GM10266 (cell line): Measurements from ENCODE around the gene ITPR1.

Source experiments
- DNase-seq: peaks from one replicate; pipeline ENCODE4 v3.0.0; 2012; ENCODE audit errors: extremely low spot score
- TF ChIP-seq, protein P1 (sequence below): IDR thresholded peaks from 2 replicates; pipeline ENCODE4 v1.5.1; 2012; ENCODE audit warnings: mild to moderate bottlenecking, low read depth; ENCODE audit not compliant: control insufficient read depth, insufficient read depth; ENCODE audit errors: missing control alignments

Gene ITPR1

DNA sequence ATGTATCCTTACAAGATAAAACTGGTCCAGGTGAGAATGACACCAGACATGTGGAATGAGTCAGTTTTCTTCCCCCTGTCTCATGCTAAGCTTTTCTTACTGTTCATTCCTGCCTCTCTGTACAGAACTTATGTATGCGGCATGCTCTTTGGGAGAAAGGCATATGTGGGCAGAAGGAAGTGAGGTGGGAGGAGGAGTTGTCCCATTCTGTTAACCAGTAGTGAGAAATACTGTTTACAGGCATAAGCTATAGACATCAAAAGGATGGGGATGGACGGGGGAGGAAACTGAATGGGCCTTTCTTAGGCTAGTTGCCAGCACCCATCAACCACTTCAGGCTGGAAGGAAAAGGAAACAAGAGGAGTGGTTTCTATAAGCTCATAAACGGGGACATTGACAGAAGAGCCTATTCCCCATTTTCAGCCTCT lies 342.5 kb downstream of the ITPR1 start:
- TF ChIP-seq, protein P1, sequence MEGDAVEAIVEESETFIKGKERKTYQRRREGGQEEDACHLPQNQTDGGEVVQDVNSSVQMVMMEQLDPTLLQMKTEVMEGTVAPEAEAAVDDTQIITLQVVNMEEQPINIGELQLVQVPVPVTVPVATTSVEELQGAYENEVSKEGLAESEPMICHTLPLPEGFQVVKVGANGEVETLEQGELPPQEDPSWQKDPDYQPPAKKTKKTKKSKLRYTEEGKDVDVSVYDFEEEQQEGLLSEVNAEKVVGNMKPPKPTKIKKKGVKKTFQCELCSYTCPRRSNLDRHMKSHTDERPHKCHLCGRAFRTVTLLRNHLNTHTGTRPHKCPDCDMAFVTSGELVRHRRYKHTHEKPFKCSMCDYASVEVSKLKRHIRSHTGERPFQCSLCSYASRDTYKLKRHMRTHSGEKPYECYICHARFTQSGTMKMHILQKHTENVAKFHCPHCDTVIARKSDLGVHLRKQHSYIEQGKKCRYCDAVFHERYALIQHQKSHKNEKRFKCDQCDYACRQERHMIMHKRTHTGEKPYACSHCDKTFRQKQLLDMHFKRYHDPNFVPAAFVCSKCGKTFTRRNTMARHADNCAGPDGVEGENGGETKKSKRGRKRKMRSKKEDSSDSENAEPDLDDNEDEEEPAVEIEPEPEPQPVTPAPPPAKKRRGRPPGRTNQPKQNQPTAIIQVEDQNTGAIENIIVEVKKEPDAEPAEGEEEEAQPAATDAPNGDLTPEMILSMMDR = no peak
- no peak for DNase-seq

DNA sequence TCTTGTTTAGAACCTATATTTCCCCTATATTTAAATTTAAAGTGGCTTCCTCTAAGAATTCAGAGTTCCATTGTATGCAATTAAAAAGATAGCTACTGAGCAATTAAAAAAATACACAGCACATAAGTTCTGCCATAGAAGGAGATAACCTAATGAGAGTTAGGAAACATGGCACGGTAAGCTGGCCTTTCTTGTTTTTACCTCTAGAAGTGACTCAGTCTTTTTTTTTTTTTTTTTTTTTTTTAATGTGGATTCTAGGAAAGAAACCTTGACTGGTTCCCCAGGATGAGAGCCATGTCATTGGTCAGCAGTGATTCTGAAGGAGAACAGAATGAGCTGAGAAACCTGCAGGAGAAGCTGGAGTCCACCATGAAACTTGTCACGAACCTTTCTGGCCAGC lies 343.4 kb downstream of the ITPR1 start:
- TF ChIP-seq, protein P1 = no peak
- DNase-seq = no peak

DNA sequence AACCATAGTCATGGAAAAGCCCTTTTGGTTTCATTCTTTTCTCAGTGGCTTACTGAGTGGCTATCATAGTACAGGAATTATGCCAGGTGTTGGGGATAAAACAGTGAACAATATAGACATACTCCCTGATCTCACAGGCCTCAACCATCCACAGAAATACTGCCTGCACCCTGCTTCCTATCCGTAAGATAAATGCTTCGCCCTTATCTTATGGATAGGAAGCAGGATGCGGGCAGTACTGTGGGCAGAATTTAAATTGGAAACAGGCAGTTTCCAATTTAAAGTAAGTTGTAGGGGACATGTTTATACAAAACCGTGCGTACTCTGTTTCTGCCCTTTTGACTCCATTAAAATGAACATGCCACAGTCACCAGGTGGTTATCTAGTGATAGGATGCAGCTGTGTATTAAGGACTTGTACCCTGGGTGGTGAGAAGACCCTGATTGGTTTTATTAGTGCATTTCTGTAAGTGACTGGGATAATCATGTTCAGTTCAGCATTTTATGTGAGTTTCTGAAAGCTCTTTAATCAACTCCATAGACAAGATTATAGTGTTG lies 344.3 kb downstream of the ITPR1 start:
- no peak for DNase-seq
- TF ChIP-seq, protein P1 = no peak

DNA sequence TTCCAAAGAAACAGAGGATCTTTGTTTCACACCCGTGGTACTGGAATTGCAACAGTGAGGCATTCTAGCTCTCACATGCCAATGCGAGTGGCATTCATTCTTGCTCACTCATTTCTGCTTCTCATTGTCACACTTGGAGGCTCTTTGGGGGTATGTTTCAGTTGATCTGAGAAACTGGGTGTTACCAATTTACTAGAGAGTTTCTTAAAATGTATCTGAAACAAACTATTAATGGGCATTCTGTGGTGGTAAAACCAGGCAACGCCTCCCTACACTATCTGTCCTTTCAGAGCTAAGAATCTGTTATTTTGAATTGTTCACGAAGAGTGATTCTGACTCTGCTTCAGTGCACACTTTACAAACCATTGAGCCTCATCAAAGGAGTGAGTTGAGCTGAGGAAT lies 345.5 kb downstream of the ITPR1 start:
- TF ChIP-seq, protein P1 = no peak
- DNase-seq = no peak

DNA sequence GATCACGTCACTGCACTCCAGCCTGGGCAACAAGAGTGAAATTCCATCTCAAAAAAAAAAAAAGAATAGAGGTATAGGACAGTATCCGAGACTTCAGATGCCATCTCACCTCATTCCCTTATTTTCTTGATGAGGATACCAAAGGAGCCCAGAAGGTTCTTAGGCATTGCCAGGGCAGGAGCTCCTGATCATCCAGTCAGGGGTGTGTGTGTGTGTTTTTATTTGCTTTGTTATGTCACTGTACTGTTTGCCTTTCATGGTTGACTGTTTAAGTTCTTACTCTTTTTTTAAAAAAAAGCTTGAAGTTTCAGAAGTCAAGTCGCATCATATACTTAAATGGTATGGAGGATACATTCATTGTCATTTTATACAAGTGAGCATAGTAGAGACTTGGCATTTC lies 346.1 kb downstream of the ITPR1 start:
- DNase-seq = no peak
- TF ChIP-seq, protein P1 = no peak

DNA sequence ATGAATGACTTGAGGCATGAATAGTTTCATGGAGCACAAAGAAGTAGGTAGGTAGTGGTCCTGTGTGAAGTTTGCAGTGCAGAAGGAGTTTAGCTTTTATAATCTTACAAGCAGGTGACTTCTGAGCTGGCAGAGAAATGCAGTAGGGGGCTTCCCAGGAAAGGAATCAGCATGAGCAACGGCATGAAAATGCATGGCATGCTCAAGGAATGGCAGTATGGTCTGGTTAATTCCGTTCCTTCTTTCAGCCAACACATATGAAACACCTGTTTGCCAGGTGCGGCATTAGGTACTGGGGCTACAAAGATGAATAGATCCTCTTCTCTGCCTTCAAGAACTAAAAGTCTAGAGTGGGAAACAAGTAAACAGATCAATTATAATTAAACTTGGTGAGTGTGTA lies 348.1 kb downstream of the ITPR1 start:
- TF ChIP-seq, protein P1 = no peak
- DNase-seq = no peak

DNA sequence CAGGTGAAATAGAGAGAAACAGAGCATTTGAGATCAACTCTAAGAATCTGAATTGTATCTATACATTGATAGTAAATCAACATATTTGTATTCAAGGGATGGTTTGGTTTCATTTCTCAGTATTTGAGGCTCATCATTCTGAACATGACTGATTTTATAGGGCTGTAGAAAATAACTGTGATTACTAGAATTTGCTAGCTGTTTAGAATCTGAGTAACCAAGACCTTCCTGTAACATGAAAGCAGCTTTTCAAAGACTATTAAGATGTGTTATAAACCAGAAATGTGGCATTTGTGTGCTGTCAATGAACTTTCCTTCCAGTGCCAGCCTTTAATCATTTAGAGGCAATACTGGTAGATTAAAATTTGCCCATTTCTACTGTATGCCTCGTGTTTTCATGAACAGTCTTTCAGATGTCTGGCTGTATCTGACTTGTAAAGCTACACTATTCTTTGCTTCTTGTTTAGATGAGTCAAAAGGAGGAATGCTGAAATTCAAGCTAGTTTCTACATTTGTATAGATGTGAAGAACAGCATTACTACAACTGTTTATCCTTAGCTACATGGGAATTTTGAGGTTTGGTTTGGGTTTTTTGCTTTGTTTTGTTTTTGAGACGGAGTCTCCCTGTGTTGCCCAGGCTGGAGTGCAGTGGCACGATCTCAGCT lies 348.8 kb downstream of the ITPR1 start:
- DNase-seq = no peak
- TF ChIP-seq, protein P1 = no peak
